GM12892 (cell line): ENCODE results near the gene MAP4K4.

Experiments used
- POLR2A ChIP-seq: IDR thresholded peaks from 2 replicates; pipeline ENCODE4 v1.6.1; 2011; ENCODE audit warnings: low read depth, low read length, control low read depth
- POLR2AphosphoS5 ChIP-seq: IDR thresholded peaks from 2 replicates; pipeline ENCODE4 v1.6.1; 2011; ENCODE audit warnings: low read depth, low read length, control low read depth
- TAF1 ChIP-seq: IDR thresholded peaks from 2 replicates; pipeline ENCODE4 v1.6.1; 2011; ENCODE audit warnings: low read depth, mild to moderate bottlenecking, control low read depth, low read length, borderline replicate concordance

DNA sequence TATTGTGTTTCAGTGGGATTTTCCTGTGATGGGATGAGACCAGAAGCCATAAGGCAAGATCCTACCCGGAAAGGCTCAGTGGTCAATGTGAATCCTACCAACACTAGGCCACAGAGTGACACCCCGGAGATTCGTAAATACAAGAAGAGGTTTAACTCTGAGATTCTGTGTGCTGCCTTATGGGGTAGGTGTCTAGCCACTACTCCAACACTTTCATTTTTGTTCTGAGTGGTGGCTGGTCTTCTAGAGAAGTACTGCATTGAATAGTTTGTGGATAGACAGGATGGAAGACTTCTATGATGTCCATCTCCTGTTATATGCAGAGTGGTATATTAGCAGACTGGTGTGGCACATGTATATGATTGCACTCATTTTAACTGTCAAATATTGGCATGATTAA, 176.6 kb downstream of the MAP4K4 start:
- TF ChIP-seq POLR2A (no peak), POLR2AphosphoS5 (no peak), TAF1 (no peak)
